GM18499 (cell line): Measurements from ENCODE around the gene KCNT1.

ENCODE experiments used
- ATAC-seq: cut with Tn5 transposase; IDR thresholded peaks from one replicate; pipeline ENCODE4 v1.9.1; 2021; ENCODE audit warnings: moderate number of reproducible peaks; ENCODE audit not compliant: insufficient read depth, unreplicated experiment

The KCNT1 gene

GRCh38 chr9:135697226-135697625 lies 4.8 kb upstream of the KCNT1 start:
- no peak for ATAC-seq

DNA sequence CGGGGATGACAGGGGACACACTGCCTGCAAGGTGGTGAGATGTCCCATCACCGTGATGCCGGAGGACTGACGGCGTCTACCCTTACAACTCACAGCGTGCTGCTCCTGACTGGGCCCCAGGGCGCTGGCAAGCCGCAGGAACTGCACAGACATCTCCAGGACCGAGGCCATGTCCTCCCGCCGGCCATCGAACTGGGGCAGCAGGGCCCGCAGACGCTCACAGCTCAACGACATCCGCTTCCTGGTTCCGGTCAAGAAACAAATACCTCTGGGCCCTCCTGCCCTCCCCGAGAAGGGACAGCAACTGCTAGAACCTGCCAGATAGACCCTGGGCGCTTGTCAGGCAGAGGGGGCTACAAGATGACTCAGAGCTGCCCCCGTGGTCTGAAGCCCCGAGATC lies 3.7 kb upstream of the KCNT1 start:
- no peak for ATAC-seq

DNA sequence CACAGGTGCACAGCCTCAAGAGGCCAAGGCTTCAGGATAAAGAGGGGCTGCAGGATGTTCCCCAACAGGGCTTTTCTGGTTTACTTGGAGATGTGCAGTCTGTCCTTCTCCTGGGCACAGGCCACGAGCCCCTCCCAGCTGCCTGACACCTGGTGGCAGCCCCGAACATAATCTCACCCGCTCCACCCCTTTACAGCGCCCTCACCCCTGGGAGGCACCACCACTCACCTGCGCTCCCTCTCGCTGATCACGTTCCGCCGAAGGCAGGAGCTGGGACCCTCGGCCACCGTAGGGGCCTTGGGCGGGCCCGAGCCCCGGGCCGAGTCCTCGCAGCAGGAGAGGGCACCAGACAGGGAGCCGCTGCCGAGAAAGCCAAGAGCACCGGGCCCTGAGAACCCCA lies 3.2 kb upstream of the KCNT1 start:
- ATAC-seq, result no peak

DNA sequence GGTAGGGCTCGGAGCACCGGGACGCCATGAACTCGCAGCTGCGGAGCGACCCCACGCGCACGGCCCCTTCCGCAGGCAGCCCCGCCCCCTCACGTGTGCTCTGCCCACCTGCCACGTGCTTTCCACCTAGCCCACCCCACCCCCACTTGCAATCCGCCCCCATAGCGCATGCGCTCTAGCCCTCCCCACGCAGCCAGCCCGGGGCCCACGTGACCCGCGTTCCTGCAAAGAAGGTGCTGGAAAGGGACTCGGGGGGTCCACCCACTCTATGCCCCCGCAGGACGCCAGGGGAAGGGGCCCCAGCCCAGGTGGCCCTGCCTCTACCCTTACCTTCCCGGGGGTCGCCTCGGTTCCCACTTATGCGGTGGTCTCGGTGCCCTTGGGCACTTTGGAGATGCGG lies 2.5 kb upstream of the KCNT1 start, which contains the start of gene SOHLH1:
SOHLH1 (minus strand) TSS at position 42 of the 400 bp plus-strand sequence; CDS start at position 28, 14 bp downstream.
- ATAC-seq, result no peak

DNA sequence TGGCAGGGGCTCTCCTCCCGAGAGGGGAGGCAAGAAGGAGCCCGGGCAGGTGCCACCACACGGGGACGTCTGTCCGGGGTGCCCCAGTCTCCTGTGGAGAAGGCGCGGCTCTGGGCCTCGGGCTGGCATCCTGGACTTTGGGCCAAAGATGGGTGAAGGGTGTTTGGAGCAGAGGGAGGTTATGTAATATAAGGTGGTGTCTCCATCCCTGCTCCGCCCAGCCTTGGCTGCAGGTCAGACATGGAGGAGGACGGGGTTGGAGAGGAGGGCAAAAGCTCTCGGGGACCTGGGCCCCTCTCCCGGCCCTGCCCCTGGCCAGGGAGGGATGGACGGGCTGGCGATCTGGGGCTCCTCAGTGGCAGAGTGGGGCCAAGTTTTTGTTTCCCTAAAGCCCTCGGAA lies 1.5 kb upstream of the KCNT1 start:
- ATAC-seq, result no peak

DNA sequence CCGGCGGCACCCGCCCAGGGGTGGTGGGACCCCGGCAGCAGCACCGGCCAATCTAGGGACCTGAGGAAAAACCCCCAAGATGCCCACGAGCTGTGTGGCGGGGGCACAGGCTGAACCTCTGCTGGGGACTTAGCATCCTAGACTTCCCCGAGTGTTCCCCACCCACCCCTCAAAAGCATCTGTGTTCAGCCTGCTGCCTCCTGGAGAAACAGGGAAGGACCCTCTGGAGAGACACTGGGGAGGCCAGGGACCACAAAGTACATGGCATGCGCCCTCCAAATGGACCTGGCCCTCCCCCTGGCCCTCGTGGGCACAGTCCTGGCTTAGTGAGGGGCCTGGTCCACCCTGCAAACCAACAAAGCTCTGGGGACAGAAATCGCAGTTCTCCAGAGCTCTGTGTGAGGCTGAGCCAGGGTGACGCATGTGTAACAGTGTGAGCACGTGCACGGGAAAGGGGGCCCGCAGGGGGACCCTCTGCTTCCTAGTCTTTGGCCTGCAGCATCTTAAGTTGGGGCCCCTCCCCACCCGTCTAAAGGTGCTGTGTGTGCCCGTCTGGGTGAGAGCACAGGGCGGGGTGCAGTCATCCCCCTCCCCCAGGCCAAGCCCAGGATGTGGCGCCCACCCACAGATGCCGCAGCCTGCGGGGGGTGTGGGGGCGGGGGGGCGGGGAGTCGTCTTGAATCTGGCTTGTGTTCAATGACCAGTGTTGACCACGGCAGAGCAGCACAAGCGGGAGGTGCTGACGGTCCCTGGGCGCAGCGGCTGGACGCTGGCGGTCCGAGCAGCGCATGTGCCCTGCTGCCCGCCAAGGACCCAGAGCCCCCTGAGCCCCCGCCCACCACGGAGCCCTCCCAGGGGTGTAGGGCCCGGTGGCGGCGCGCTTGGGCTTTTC lies 672 bp upstream of the KCNT1 start:
- ATAC-seq, result no peak

DNA sequence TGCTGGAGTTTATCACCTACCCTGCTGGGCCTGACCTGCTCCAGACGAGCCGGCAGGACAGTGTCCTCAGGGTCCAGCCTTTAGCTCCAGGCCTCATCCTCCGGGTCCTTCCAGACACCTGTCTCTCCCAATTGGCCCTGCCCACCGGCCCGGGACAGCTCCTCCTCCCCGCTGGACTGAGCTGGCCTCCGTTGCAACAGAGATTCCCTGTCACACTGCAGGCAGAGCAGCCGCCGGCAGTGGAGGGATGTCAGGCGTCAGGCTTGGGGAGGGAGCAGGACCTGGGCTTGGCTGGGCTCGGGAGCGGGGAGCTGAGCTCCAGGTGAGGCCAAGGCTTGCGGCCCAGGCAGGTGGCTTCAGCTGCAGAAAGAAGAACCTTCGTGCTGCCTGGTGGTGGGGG lies 1.7 kb downstream of the KCNT1 start:
- no peak for ATAC-seq

DNA sequence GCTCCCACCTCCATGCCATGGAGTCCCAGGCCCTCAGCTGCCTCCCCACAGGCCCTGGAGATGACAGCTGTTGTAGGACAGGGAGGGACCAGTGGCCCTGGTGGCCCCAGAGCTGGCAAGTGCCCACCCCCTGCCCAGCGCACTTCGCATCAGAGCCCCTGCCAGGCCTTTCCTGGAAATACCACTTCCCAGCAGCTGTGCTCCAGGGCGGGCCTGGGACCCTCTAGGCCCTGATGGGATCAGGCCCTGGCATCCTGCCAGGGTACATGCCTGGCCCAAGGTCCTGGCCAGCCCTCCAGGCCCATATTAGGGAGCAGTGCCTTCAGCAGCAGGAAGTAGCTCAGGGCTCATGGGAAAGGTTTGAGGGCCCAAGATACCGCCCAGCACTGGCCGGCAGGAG lies 2.5 kb downstream of the KCNT1 start:
- ATAC-seq, result no peak

GRCh38 chr9:135705376-135705775 lies 3.4 kb downstream of the KCNT1 start:
- no peak for ATAC-seq

- ATAC-seq, result no peak
These were observed 4.3 kb downstream of the KCNT1 start for GRCh38 chr9:135706288-135706687.

DNA sequence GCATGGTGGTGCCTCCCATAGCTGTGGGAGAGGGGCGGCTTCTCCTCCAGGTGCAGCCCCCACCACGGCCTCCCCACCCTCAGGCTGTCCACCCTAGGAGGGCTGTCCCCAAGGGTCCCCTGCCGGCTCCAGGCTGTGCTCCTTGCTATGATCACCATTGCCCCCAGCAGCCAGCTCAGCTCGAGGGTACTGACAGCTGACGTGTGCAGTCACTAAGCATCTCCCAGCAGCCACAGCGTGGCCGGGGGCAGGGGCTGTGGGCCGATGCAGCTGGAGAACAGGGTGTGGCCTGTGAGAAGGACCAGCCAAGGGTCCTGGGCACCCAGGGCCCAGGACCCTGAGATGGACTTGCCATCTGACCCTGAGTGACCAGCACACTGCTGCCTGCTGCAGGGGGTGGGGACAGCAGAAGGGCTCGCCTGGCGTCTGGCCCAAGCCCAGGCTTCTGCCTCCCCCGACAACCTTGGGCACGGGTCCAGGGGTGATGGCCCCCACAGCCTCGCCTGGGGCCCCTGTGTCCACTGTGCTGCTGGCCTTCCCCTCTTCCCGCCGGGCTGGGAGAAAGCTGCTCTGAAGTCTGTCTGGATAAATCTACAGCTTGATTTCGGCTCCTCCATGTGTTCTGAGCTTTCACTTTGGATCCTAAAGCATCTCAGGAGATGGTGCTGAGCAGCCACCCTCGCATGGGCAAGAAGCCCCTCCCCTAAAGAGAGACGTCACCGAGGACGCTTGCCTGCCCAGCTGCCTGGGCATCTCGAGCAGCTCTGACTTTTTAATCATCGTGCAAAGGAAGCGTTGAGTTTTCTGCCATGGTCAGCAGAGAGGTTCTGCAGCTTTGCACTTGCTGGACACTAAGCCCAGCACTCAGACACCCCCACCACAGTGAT lies 5.5 kb downstream of the KCNT1 start:
- ATAC-seq, result no peak

DNA sequence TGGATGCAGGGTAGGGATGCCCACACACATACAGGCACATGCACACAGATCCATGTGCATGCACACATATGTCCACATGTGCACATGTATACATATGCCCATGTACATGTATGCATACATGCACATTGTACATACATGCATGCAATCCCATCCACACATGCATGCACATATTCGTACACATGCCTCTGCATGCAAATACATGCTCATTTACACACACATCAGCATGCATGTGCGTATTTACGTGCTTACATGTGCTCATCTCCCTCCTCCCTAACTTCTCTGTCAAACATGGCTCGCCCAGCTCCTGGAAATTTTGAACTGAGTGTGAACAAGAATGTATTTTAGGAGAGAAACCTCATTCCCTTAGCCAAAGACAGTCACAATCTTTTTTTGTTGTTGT lies 6.2 kb downstream of the KCNT1 start:
- no peak for ATAC-seq

GRCh38 chr9:135711391-135711790 lies 9.4 kb downstream of the KCNT1 start:
- no peak for ATAC-seq

- ATAC-seq, result no peak
These were observed 9.9 kb downstream of the KCNT1 start for GRCh38 chr9:135711881-135712280.

GRCh38 chr9:135712613-135713295 lies 10.8 kb downstream of the KCNT1 start:
- no peak for ATAC-seq

DNA sequence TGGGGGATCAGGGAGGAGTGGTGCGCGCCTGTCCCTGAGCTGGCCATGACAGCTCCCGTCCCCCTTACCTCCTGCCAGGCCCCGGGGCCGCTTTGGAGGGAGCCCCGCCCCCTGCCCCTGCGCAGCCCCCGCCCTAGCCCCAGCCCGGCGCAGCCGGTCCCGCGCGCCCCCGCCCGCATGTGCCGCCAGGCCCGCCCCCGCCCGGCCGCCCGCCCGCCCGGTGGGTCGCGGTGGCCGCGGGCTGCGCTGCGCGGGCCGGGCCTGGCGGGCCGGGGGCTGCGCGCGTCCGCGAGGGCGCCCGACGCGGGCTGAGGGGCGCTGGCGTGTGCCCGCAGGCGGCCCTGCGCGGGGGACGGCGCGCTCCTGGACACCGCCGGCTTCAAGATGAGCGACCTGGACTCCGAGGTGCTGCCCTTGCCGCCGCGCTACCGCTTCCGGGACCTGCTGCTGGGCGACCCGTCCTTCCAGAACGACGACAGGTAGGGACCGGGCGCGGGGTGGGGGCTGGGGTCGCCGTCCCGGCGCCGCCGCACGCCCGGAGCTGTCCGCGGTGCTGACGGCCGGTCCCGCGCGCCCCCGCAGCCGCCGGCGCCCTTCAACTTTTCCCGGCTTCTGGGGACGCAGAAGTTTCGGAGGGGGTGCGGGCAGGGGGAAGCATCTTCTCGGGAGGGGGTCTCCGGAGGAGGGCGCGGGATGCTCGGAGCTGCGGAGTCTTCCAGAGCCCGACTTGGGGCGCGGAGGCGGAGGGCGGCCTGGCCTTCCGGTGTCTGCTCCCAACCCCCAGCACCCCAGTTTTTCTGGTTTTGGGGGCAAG lies 12.5 kb downstream of the KCNT1 start:
- ATAC-seq, result no peak

DNA sequence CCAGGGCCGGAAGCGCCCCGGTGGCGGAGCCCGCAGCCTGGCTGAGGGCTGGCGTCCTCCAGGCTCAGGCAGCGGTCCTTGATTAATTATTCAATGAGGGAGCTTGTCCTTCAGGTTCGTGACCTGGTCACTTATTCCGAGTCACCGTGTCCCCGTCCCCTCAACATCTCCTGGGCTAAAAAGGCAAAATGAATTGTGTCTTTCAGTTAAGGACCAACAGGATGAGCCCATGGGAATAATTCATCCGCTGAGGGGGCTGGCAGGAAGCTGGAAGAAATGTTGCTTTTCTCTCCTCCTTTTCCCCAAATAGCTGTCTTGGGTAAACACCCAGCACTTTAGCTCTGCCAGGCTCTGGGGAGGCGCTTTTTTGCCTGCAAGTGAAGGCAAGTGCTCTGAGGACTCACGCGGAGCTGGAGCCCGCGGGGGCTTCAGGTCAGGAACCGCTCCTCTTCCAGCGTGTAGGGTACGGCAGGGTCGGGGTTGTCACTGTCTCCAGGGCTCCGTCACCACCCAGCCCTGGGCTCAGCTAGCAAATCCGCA lies 13.1 kb downstream of the KCNT1 start:
- no peak for ATAC-seq

- ATAC-seq, result no peak
These were observed 14.1 kb downstream of the KCNT1 start for GRCh38 chr9:135716045-135716444.

GRCh38 chr9:135717410-135717809 lies 15.4 kb downstream of the KCNT1 start:
- ATAC-seq, result no peak

DNA sequence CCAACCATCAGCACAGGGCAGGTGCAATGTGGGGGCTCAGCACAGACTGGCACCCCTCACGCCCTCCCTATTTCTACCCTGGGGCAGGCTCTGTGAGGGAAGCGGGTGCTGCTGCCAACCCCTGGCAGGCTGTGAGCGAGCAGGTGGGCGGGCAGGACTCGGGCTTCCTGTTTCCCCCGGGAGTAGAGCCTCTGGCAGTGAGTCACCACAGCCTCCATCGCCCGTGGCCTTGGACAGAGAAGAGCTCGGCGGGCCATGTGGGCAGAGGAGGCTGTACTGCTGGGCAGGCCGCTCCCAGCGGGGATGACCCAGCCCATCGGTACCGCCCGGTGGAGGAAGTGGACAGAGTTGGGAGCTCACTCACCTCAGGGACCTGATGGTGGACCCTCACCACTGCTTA lies 16.6 kb downstream of the KCNT1 start:
- ATAC-seq, result no peak
